NCI-H526 treated with DMSO at 0.1 percent for 48 hours (cell line): ENCODE results near the gene LIN7B.

Experiments
- DNase-seq: peaks from one replicate; lab custom pipeline; 2025; lab: John Stamatoyannopoulos, UW

LIN7B gene

DNA sequence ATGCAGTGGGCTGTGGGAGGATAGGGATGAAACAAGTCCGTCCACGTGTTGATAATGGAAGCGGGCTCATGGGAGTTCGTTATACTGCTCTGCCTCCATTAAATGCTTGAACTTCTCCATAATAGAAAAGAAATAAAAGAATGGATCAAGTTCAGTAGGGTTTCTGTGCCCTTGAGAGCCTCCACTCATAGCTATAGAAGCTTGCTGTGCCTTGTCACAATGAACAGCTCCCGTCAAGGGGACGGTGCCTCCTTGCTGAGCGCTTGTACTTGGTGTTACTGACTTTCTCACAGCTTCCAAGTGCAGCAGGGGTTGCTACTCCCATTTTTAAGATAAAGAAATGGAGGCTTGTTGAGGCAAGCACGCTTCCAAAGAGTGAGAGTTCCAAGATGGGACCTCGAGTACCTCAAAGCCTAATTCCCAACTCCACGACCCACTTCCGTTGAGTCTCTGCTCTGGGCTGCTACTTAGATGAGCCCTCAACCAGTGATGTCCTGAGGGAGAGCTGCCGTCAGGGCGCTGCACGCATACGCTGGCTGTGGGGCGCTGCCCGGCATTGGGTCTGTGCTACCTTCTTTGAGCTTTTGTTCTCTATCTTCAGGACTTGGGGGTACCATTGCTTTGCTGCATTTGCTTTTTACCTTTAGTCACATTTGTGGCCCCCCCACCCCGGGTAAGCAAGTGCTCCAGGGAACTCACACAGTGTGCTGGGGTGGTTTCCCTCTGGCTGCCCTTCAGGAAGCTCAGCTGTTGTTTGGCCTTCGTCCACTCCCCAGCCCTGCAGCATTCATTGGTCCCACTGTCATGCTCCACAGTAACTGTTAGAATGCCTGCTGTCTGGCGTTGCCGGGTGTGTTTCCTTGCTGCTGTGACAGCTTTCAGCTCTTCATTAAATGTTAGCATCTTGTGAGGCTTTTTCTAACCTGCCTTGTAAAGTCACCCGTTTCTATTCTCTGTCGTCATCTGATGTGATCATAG is 19.4 kb upstream of the LIN7B start:
- no peak for DNase-seq

DNA sequence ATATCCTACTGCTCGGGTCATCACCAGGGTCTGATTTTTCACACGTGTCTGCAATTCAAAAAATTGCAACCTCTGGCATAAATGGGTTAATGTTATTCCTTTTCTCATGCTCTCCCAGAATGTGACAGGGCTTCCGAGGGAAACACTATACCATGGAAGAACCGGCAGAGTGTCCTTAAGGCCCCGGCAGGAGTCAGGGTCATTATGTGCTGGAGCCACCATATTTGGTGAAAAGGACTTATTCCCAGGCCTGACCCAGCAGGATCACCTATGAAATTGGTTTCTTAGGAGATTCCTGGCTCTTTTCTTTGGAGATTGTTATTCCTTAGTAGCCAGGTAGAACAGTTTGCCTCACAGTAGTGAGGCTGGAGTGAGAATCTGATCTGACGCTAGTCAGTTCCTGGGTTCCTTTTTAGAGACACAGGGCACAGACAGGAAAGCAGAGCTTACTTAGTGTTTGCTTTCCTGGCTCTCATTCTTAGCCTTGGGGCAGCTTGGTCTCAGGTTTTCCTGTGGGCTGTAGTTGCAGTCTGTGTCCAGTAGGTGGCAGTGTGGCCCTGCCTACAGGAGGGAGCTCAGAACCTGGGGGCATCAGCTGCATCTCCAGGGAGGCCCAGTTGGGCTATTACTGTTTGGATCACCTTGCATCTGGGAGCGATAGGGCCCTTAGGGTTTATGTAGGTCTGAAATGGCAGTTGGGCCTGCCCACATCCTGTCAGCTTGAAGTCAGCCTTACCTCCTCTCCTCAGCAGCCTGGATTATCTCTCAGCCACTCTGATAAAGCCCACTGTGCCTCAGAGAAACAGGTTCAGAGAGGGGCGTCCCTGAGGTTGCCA is 16.5 kb upstream of the LIN7B start:
- DNase-seq: peak; percentile 55

DNA sequence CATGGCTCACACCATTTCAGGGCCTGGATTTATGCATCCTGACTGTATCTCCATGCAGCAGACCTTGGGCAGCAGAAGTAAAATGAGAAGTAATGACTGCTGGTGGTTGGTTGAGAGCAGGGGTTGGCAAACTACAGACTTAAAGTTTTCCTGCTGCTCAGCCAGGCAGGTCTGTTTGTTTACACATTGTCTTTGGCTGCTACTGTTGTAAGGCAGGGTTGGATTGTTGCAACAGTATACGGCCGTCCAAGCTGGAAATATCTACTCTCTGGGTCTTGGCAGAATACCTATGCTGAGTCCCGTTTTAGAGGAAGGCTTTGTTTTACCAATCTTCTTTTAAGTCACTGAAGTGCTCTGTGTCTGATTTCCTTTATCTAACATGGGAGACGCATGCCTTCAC is 15.4 kb upstream of the LIN7B start:
- no peak for DNase-seq

DNA sequence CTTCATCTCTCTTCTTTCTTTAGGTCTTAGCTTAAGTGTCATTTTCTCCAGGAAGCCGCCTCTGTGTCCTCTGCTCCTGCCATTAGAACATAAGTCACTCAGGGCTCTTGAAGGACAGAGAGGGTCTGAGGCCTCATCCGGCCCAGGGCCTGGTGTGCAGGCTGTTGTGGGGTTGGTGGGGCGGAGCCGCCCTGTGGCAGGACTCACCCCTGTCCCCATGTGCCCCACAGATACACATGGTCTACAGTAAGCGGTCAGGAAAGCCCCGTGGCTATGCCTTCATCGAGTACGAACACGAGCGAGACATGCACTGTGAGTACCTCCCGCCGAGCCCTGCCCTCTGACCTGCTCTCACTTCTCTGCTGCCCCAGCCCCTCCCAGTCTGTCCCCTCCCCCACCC is 13.0 kb upstream of the LIN7B start:
- no peak for DNase-seq

DNA sequence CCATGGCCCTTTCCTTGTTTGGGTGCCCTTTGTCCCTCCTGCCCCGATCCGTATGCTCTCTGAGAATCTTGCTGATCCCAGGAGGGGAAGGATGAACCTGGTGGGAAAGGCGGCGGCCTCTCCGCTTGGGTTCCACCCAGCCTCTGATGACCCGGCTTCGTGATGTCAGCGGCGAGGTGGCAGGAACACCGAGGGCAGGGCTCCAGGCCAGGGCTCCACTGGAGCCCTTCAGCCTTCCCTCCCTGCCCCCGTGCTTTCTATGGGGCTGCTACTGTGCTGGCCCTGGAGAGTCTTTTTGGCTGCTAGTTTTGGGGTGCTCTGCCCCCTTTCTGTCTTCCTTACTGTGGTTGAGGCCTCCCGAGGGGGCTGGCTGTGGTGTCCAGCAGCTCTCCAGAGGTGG is 11.9 kb upstream of the LIN7B start:
- no peak for DNase-seq

DNA sequence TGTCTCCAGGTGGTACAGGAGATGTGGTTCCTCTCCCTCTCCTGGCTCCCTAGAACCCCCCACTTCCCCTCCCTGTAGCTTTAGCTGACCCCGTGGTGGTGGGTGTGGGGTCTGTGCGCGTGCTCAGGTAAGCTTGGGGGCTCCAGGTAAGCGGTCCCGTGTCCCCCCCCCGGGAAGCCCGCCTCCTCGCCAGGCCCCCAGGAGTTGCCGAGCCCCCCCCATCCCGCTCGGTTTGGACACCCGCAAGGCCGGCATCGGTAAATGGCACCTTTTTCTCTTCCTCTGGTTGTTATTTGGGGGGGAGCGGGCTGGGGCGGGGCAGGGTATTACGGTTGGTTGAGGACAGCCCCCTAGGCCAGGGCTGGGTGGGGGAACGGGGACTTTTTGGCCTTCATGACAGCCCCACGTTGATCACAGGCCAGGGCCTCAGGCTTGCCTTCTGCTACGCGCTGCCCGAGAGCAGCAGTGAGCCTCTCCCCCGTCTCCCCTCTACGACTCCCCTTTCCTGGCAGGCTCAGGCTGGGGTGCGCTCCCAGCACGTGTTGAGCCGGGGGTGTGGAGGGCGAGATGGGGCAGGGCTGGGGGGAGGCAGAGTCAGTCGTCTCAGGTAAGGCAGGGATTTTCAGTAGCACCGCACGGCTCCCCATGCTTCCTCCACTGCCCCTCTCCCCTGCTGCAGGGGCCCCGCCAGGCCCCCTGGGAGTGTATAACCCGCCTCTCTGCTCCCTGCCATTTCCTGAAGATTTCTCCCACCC is 10.7 kb upstream of the LIN7B start:
- no peak for DNase-seq

DNA sequence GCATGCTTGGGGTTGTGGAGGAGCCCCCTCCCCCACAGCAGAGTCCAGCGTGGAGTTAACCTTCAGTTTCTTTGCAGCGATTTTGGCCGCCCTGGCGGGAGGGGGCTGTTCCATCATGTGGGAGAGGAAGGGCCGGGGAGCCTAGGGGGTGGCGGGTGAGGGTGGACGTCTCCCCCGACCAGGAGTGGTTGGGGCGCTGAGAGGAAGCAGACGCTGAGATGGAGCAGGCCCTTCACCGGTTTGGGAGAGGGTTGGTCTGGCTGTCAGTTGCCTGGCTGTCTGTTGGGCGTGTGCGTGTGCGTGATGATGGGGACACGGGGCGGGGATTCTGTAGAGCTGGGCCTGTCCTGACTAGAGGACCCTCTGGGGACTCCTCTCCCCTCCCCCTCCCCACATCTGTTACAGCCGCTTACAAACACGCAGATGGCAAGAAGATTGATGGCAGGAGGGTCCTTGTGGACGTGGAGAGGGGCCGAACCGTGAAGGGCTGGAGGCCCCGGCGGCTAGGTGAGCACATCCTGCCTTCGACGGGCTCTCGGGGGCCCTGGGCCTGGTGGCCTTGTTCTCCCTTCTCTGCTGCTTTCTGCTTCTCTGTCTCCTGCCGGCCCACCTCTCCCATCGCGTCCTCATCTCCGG is 9.8 kb upstream of the LIN7B start:
- no peak for DNase-seq

DNA sequence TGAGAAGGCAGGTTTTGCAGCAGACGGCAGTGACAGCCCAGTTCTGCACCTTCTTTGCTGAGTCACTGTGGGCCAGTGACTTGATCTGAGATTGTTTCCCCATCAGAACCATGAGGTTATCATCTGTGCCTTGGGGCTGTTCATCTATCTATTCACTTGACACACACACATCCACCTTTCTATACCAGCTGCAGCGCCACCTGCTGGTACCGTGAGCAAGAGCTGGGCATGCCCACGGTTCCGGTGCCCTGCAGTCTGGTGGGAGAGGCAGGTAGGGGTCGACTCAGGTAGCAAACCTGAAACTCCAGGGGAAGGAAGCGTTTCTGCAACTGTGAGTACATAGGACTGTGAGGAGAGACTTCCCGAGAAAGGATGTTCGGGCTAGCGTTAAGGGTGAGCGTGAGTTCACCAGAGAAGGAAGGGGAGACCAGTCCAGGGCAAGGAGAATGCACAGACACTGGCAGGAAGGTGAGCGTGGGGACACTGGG is 7.5 kb upstream of the LIN7B start:
- peak; percentile 36 for DNase-seq

DNA sequence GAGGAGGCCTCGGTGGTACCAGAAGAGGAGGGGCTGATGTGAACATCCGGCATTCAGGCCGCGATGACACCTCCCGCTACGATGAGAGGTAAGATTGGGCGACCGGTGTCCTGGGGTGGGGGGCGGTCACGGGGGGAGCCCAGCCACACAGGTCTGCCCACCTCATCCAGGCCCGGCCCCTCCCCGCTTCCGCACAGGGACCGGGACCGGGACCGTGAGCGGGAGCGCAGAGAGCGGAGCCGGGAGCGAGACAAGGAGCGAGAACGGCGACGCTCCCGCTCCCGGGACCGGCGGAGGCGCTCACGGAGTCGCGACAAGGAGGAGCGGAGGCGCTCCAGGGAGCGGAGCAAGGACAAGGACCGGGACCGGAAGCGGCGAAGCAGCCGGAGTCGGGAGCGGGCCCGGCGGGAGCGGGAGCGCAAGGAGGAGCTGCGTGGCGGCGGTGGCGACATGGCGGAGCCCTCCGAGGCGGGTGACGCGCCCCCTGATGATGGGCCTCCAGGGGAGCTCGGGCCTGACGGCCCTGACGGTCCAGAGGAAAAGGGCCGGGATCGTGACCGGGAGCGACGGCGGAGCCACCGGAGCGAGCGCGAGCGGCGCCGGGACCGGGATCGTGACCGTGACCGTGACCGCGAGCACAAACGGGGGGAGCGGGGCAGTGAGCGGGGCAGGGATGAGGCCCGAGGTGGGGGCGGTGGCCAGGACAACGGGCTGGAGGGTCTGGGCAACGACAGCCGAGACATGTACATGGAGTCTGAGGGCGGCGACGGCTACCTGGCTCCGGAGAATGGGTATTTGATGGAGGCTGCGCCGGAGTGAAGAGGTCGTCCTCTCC is 6.3 kb upstream of the LIN7B start:
- DNase-seq: no peak

DNA sequence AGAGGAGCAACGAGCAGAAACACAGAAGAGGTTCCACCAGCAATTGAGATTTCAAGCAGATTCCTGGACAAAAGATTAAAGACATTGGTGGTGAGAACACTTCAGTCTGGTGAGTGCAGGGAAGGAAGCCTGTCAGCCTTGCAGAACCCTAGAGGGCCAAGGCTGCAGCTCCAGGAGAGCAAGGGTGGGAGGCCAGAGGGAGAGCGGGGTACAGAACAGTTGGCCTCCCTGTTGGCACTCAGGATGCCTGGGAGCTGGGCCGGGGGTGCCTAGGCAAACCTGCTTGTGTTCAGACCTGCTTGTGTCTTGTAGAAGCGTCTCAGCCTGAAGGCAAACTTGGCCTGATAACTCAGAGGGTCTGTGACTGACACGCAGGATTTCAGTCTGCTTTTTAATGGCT is 5.1 kb upstream of the LIN7B start:
- no peak for DNase-seq

DNA sequence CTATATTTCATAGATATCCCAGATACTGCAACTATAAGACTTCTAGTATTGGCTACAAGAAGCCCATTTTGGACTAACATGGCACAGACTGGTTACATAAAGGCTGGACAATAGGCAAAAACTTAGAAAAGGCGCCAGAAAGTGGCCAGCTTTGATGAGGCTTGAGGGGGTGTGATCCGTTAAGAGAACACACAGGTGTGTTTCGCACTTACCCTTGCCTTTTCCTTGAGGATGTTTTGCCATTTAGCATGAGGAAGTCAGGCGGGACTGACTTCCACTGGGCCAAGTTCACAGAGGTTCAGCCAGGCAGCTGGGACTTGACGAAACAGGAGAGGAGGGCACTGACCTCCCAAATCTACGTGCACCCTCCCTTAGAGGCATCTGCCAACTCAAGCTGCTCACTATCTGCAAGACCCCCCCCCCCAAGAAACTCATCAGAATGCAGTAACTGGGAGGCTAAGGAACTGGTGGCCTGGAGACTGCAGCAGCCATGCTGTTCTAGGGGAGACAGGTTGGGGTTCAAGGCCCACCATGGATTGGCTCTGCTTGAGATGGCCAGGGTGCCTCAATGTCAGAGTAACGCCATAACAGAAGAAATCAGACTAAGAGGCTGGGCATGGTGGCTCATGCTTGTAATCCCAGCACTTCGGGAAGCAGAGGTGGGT is 4.5 kb upstream of the LIN7B start:
- no peak for DNase-seq

DNA sequence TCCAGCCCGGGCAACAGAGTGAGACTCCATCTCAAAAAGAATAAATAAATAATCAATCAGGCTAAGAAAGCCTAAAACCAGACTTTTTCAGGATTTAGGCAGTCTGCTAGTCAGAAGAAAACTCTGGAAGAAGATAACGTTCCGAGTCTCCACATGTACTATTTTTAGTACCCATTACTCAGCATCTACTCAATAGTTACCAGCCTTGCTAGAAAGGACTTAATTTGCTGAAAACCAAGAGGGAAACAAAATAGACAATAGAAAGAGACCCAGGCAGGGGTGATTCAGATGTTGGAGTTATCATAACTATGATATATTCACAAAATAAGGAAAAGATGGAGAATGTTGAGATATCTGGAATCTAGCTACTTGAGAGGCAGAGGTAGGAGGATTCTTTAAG is 3.6 kb upstream of the LIN7B start:
- DNase-seq: no peak

DNA sequence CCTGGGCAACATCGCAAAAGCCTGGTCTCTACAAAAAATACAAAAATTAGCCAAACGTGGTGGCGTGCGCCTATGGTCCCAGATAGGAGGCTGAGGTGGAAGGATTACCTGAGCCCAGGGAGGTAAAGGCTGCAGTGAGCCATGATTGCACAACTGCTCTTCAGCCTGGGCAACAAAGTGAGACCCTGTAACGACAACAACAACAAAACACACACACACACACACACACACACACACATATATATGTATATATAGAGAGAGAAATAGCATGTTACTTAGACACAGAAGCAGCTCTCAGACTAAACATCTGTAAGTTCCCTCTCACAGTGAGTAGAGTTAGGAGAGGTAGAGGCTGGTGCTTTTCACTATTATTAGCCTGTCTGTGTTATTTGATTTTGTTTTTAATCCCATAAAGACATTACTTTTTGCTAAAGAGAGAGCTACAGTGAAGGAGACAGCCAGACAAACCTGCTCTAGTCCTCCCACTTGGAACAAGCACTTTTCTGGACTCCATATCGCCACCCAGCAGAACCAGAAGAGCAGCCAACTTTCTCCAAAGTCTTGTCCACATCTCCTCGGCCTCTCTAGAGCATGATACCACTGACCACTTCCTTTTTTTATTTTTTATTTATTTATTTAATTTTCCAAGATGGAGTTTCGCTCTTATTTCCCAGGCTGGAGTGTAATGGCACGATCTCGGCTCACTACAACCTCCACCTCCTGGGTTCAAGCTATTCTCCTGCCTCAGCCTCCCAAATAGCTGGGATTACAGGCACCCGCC is 2.8 kb upstream of the LIN7B start:
- no peak for DNase-seq

DNA sequence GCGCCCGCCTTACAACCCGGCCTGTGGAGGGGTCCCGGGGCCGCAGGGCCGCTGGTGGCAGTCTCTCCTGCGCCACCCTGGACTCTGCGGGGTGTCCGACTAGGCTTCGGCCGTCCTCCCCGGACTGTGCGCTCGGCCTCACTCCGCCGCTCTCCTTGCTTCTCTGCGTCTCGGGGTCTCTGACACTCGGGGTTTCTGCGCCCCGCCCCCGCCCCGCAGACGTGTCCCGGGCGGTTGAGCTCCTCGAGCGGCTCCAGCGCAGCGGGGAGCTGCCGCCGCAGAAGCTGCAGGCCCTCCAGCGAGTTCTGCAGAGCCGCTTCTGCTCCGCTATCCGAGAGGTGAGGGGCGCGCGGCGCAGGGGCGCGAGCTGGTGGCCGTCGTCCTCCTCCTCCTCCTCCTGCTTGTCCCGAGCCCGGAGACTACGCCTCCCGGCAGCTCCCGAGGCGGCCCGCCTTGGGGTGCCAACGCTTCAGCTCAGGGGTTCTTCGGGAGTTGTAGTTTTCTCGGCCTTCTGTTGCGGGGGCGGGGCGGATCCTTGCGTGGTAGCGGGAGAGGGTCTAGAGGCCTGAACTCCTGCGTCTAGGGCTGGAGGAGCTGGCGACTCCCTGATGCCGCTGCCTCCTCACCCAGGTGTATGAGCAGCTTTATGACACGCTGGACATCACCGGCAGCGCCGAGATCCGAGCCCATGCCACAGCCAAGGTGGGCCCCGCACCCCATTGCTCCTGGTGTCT is 627 bp downstream of the LIN7B start:
- DNase-seq: peak; percentile 12

DNA sequence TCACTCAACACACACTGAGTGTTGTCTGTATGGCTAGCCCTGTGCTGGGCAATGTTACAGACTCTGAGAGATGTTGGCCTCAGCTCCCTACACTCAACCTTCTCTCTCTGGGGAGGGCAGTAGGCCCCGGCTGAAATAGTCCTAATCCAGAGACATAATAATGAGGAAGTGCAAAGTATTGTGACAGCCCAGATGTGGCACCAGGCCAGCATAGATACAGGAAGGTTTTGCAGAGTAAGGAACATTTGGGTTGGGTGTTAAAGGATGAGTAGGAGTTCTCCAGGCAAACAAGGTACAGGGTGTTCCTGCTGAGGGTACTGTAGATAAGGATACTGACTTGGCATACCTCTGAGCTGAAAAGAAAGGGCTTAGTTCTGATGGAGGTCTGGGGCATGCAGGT is 2.4 kb downstream of the LIN7B start:
- no peak for DNase-seq

DNA sequence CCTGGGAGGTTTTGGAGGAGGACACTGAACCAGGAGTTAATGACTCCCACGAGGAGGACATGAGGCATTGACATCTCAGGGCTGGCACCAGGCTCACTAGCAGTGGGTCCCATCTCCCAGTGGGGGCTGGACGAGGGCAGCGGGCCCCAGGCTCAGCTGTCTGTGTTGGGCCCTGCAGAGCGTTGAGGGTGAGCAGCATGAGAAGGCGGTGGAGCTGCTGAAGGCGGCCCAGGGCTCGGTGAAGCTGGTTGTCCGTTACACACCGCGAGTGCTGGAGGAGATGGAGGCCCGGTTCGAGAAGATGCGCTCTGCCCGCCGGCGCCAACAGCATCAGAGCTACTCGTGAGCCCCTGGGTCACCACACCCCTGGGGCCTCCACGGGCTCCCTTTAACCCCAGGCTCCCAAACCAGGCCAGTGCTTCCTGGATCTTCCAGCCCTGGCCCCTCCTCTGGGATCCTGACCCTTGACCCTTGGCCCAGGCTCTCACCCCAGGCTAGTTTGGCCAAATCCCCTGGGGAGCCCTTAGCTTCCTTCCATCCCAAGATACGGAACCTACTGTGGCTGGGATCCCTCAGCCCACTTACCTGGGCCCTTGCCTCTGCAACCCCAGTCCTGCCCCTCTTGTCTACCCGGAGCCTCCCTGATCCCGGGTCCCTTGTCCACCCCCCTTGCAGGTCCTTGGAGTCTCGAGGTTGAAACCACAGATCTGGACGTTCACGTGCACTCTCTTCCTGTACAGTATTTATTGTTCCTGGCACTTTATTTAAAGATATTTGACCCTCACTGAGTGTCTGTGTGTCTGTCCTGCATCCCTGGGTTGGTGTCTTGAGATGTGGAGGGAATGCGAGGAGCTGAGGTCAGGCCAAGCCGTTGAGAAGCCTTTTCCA is 3.8 kb downstream of the LIN7B start:
- DNase-seq: no peak

DNA sequence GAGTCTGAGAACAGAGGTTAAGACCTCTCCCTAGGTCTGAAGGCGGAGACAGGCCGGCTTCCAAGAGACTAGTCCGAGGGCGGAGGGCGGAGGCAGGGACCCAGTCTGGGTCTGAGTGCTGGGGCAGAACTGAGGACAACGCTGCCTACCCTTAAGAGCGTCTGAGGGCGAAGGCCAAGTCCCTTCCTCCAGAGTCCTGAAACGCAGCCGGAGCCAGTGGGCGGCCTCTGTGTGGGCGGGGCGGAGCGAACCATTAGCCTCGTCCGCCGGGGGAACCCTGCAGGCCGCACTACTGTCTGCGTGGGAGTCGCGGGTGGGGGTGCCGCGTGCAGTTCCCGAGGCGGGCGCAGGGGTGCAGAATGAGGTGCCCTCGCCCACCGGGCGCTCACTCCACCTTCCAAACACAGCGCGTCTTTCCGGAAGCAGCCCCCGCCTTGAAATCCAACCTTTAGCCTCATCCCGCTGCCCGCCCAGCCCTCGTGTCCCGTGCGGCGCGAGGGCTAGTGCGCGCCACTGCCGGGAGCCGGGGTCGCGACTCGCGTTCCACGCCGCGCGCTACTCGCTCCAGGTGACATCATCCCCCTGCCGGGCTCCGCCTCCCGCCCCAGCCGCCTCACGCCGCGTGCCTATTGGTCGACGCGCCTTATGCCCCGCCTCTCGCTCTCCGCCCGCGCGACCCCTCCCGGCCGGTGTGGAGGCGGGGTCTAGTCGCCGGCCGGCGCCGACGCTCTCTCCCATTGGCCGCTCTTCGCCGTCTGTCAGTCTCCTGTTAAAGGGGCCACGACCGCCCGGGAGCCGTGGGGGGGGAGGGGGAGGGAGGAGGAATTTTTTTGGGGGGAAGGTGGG is 4.6 kb downstream of the LIN7B start, which contains the start of gene C19orf73:
Gene C19orf73 (minus strand): TSS at position 579 of the 846 bp plus-strand sequence. CDS start 121 bp downstream, at position 458.
- DNase-seq: peak; percentile 85
